HG02571 (cell line): ENCODE measurements around the gene LTBP1.
A peak's percentile ranks its signal among the peaks of the same experiment; 100 is the strongest.

Experiments
- ATAC-seq: cut with Tn5 transposase; IDR thresholded peaks from one replicate; pipeline ENCODE4 v1.9.1; 2021; ENCODE audit warnings: mild to moderate bottlenecking, moderate library complexity; ENCODE audit not compliant: unreplicated experiment

Gene LTBP1

GRCh38 chr2:33241581-33241980 is 294.8 kb downstream of the LTBP1 start:
- ATAC-seq, result no peak

GRCh38 chr2:33242845-33243244 is 296.1 kb downstream of the LTBP1 start:
- no peak for ATAC-seq

GRCh38 chr2:33246432-33246831 is 299.7 kb downstream of the LTBP1 start:
- no peak for ATAC-seq

- no peak for ATAC-seq
Observed at GRCh38 chr2:33247365-33247764, 300.6 kb downstream of the LTBP1 start.

- ATAC-seq, result no peak
Observed at GRCh38 chr2:33250417-33251029, 303.8 kb downstream of the LTBP1 start.

GRCh38 chr2:33256162-33256755 is 309.5 kb downstream of the LTBP1 start:
- no peak for ATAC-seq

- no peak for ATAC-seq
Observed at GRCh38 chr2:33258387-33258786, 311.6 kb downstream of the LTBP1 start.

- no peak for ATAC-seq
Observed at GRCh38 chr2:33262097-33262496, 315.3 kb downstream of the LTBP1 start.

- no peak for ATAC-seq
Observed at GRCh38 chr2:33264766-33265165, 318.0 kb downstream of the LTBP1 start.

GRCh38 chr2:33265584-33266338 is 319.0 kb downstream of the LTBP1 start:
- no peak for ATAC-seq

GRCh38 chr2:33266467-33266866 is 319.7 kb downstream of the LTBP1 start:
- no peak for ATAC-seq

- ATAC-seq, result no peak
Observed at GRCh38 chr2:33267043-33267442, 320.3 kb downstream of the LTBP1 start.

- no peak for ATAC-seq
Observed at GRCh38 chr2:33267756-33268155, 321.0 kb downstream of the LTBP1 start.

GRCh38 chr2:33268246-33268831 is 321.6 kb downstream of the LTBP1 start:
- no peak for ATAC-seq

GRCh38 chr2:33272001-33272400 is 325.2 kb downstream of the LTBP1 start:
- ATAC-seq, result peak; percentile 96

GRCh38 chr2:33273479-33273878 is 326.7 kb downstream of the LTBP1 start:
- ATAC-seq, result no peak

- no peak for ATAC-seq
Observed at GRCh38 chr2:33274524-33274923, 327.8 kb downstream of the LTBP1 start.

GRCh38 chr2:33275689-33276444 is 329.1 kb downstream of the LTBP1 start:
- no peak for ATAC-seq

- no peak for ATAC-seq
Observed at GRCh38 chr2:33277002-33277426, 330.3 kb downstream of the LTBP1 start.

GRCh38 chr2:33278245-33278943 is 331.6 kb downstream of the LTBP1 start:
- no peak for ATAC-seq
